Thyroid gland (tissue), 4 donors: ENCODE data around the gene CATSPER1. TPM values are rescaled to one million over a fixed set of nuclear protein-coding genes. Genes with fewer than 3 reads are reported as not detected.
A peak's percentile ranks its signal among the peaks of the same experiment; 100 is the strongest.
"Not testable (repeated sequence)": the region's sequence is repeated elsewhere in the genome, so short reads cannot be mapped to it uniquely, and the experiment has no call there.

Source experiments
- DNase-seq, 2 donors: peaks; one replicate each; pipeline ENCODE4 v3.0.0-alpha.2; 2019
- H3K27ac ChIP-seq, 3 donors: fragments of 200-600 bp; sonication (generic); 1 replicate in 2 of 3; 2 replicates in 1 of 3; pipeline ENCODE4 v1.5.1; 2016 to 2019; ENCODE audit warnings: mild to moderate bottlenecking in 1 of 3, moderate library complexity in 1 of 3
- H3K27me3 ChIP-seq: fragments of 200-600 bp; sonication (generic); one replicate; pipeline ENCODE4 v1.5.1; 2019
- H3K36me3 ChIP-seq, 2 donors: fragments of 200-600 bp; sonication (generic); one replicate each; pipeline ENCODE4 v1.5.1; 2016 to 2019
- H3K4me1 ChIP-seq, 2 donors: fragments of 200-600 bp; sonication (generic); one replicate each; pipeline ENCODE4 v1.5.1; 2017 to 2019
- H3K4me3 ChIP-seq, 3 donors: fragments of 200-600 bp; sonication (generic); replicated peaks in 1 of 3; 1 replicate in 2 of 3; 2 replicates in 1 of 3; pipeline ENCODE4 v1.5.1; 2016; ENCODE audit warnings: mild to moderate bottlenecking in 1 of 3
- H3K9me3 ChIP-seq: fragments of 200-600 bp; sonication (generic); one replicate; pipeline ENCODE4 v1.5.1; 2017
- CTCF ChIP-seq, 6 experiments: fragments of 200-600 bp in 3 of 6; fragments of 450-650 bp in 3 of 6; sonication (generic) in 3 of 6; IDR thresholded peaks; one replicate each; pipeline ENCODE4 v1.5.1; 2016 to 2019; ENCODE audit warnings: antibody characterized with exemption in 6 of 6, mild to moderate bottlenecking in 2 of 6, inconsistent platforms in 1 of 6, moderate library complexity in 1 of 6
- POLR2A ChIP-seq, 2 donors: fragments of 450-650 bp; IDR thresholded peaks; one replicate each; pipeline ENCODE4 v1.6.1; 2017; ENCODE audit warnings: antibody characterized with exemption in 2 of 2, mild to moderate bottlenecking in 2 of 2, moderate library complexity in 1 of 2
- WGBS, 2 donors: methylation state at CpG; one replicate each; pipeline ENCODE4 v1.1.5; 2017; 5-methylcytosine and 5-hydroxymethylcytosine counted together
- intact Hi-C: fragments of 100-400 bp; cut with DNase I; formaldehyde crosslinking; loops from one replicate; pipeline ENCODE4 v1.15.1; 2023
- total RNA-seq, 4 donors: library from RNA; depleted of rRNA; stranded (reverse); fragments of >200 nt; gene quantifications; one replicate each; pipeline ENCODE4 v1.2.3, GENCODE V29; 2016

The CATSPER1 gene
- total RNA-seq, 4 donors from 2014 or later: not detected

DNA sequence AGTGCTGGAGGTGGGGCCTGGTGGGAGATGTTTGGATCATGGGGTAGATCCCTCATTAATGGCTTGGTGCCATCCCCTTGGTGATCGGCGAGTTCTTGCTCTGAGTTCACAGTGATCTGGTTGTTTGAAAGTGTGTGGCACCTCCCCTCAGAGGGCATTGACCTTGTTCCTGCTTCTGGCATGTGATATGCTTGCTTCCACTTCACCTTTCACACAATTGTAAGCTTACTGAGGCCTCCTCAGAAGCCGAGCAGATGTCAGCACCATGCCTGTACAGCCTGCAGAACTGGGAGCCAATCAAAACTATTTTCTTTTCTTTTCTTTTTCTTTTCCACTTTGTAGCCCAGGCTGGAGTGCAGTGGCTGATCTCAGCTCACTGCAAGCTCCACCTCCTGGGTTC is 11.0 kb upstream of the CATSPER1 start:
- Histone ChIP-seq H3K27ac (no peak overlapping the region), H3K27me3 (no peaks in the 10 kb centered on the region), H3K36me3 (peaks cover 0 to 5% of the 10 kb centered on the region in 2 donors), H3K9me3 (no peaks in the 10 kb centered on the region), H3K4me1 (peaks cover 4 to 9% of the 10 kb centered on the region in 2 donors), H3K4me3 (no peak overlapping the region)
- DNase-seq: no peak
- intact Hi-C loops: no loop called here
- 89 to 99% methylated on average over 3 of the region's 3 CpGs for WGBS, 2 donors
- TF ChIP-seq POLR2A (IDR thresholded peaks at IDR 0.05): no peak
- no peak for TF ChIP-seq CTCF (IDR thresholded peaks at IDR 0.05)

DNA sequence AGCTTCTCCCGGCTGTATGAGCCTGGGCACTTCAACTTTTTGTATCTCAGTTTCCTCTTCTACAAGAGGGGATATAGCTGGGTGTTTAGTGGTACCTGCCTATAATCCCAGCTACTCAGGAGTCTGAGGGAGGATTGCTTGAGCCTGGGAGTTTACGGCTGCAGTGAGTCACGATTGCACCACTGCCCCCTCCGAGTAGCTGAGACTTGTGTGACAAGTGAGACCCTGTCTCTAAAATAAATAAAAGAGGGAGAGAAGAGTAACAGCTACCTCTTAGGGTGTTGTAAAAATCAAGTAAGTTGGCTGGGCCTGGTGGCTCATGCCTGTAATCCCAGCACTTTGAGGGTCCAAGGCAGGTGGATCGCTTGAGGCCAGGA is 10.0 kb upstream of the CATSPER1 start:
- WGBS, 2 donors: 53 to 63% methylated on average over 5 of the region's 5 CpGs
- Histone ChIP-seq H3K27me3 (no peaks in the 10 kb centered on the region), H3K9me3 (no peaks in the 10 kb centered on the region), H3K36me3 (no peaks in the 10 kb centered on the region), H3K4me1 (peaks cover 4 to 9% of the 10 kb centered on the region in 2 donors), H3K27ac (no peak overlapping the region), H3K4me3 (no peak overlapping the region)
- DNase-seq: no peak
- intact Hi-C loops: no loop called here
- TF ChIP-seq CTCF (IDR thresholded peaks at IDR 0.05) (no peak), POLR2A (IDR thresholded peaks at IDR 0.05) (no peak)

DNA sequence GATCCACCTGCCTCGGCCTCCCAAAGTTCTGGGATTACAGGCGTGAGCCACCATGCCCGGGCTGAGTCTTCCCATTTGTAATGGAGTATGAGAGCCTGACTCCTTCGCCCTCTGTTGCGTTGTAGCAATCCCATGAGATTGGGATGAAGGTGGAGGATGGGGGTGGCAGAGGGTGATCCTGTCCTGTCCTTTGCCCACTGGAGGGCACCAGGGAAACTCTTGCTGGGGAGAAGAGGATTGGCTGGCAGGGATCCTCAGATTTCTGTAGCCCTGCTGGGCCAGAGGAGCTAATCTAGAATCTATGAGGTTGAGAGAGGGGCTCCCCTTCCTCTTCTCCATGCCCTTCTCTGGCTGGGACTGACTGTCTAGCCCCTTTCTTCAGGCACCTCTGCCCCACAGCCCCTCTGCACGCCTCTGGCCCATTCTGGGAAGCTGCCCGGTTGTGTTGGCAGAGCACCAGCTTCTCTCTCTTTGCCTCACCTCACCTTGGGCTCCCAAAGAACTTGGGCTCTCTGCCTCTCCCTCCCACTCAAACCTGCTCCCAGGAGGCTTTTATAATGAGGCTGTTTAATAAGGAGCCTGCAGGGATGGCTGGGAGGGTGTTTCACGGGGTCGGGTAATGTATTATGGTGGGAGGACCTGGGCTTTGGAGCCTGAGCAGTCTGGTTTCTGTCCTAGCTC is 9.5 kb upstream of the CATSPER1 start:
- Histone ChIP-seq H3K36me3 (no peaks in the 10 kb centered on the region), H3K9me3 (no peaks in the 10 kb centered on the region), H3K27me3 (no peaks in the 10 kb centered on the region), H3K27ac (no peak overlapping the region), H3K4me3 (no peak overlapping the region), H3K4me1 (peaks cover 4 to 9% of the 10 kb centered on the region in 2 donors)
- peak; percentile 75 to 77 for DNase-seq
- TF ChIP-seq POLR2A (IDR thresholded peaks at IDR 0.05) (no peak), CTCF (IDR thresholded peaks at IDR 0.05) (no peak)
- 52 to 59% methylated on average over 9 of the region's 9 CpGs for WGBS, 2 donors
- intact Hi-C loops: no loop called here

DNA sequence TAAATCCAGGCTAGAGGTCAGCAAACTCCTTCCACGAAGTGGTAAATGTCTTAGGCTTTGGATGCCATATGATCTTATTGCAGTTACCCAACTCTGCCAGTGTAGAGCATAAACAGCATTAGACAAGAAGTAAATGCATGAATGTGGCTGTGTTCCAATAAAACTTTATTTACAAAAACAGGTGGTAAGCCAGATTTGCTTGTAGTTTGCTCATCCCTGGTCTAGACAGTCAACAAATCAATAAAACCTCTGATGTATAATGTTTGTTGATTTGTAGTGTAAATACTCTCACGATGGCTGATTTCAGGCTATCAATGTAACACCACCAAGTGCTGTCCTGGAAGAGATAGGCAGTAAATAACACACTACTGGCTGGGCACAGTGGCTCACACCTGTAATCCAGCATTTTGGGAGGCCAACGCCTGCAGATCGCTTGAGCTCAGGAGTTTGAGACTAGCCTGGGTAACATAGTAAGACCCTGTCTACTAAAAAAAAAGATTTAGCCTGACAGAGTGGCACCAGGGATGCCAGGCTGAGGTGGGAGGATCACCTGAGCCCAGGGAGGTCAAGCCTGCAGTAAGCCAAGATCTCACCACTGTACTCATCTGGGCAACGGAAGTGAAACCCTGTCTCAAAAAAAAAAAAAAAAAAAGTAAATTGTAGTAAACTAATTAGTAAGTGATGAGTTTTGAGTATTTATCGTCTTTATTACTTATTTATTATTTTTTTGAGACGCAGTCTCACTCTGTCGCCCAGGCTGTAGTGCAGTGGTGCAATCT is 6.9 kb upstream of the CATSPER1 start:
- no peaks in the 10 kb centered on the region for H3K9me3 ChIP-seq
- no peak overlapping the region for H3K4me3 ChIP-seq
- peaks cover 4 to 9% of the 10 kb centered on the region in 2 donors for H3K4me1 ChIP-seq
- no peak overlapping the region for H3K27ac ChIP-seq
- H3K36me3 ChIP-seq: no peaks in the 10 kb centered on the region
- WGBS, 2 donors: 86 to 91% methylated on average over 8 of the region's 8 CpGs
- H3K27me3 ChIP-seq: no peaks in the 10 kb centered on the region
- TF ChIP-seq CTCF (IDR thresholded peaks at IDR 0.05): no peak
- TF ChIP-seq POLR2A (IDR thresholded peaks at IDR 0.05): no peak
- intact Hi-C loops: no loop called here
- DNase-seq: no peak

DNA sequence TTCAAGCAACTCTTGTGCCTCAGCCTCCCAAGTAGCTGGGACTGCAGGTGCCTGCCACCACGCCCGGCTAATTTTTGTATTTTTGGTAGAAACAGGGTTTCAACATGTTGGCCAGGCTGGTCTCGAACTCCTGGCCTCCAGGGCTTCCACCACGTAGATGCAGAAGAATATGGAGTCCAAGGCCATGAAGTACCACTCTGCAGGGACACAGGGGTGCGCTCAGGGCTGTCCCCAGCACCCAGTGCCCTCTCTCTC is 3.2 kb downstream of the CATSPER1 start:
- 60 to 73% methylated on average over 5 of the region's 5 CpGs for WGBS, 2 donors
- H3K36me3 ChIP-seq, intact Hi-C loops, H3K9me3 ChIP-seq, H3K27ac ChIP-seq, DNase-seq, H3K4me3 ChIP-seq, H3K27me3 ChIP-seq, H3K4me1 ChIP-seq: not testable (repeated sequence)
